ENCODE data around the gene FRMD8. TPM values are rescaled to one million over a fixed set of nuclear protein-coding genes. Genes with fewer than 3 reads are reported as not detected.

FRMD8 gene
- total RNA-seq, 4 donors from 2014 or later, result 96.5 to 226 (median 128) TPM

GRCh38 chr11:65454696-65455456 lies 68.4 kb downstream of the FRMD8 start:
- Histone ChIP-seq H3K27me3 (no peaks in the 10 kb centered on the region), H3K4me1 (peaks cover 0 to 40% (median 14%) of the 10 kb centered on the region in 4 donors), H3K4me3 (peak overlapping the region; percentile 35 to 64 (median 53)), H3K36me3 (no peaks in the 10 kb centered on the region), H3K27ac (peak overlapping the region; percentile 79 to 95 (median 90)), H3K9me3 (no peaks in the 10 kb centered on the region)
- TF ChIP-seq CTCF (IDR thresholded peaks at IDR 0.05), result peak in 2 of 5 experiments; percentile 12 to 48
- peak; percentile 82 to 95 for TF ChIP-seq POLR2A (IDR thresholded peaks at IDR 0.05)
- TF ChIP-seq EP300 (IDR thresholded peaks at IDR 0.05), result peak; percentile 95 to 97
- WGBS, 2 donors, result 2 to 4% methylated on average over 34 to 47 of the region's 47 CpGs
- peak; percentile 88 to 89 for DNase-seq (ENCODE audit: low spot score in 2 of 2)

GRCh38 chr11:65456418-65456817 lies 70.0 kb downstream of the FRMD8 start:
- 62 to 75% methylated on average over 3 of the region's 3 CpGs for WGBS, 2 donors
- TF ChIP-seq POLR2A (IDR thresholded peaks at IDR 0.05) (no peak), CTCF (IDR thresholded peaks at IDR 0.05) (no peak), EP300 (IDR thresholded peaks at IDR 0.05) (no peak)
- Histone ChIP-seq H3K4me1 (peaks cover 0 to 40% (median 14%) of the 10 kb centered on the region in 4 donors), H3K36me3 (no peaks in the 10 kb centered on the region), H3K9me3 (no peaks in the 10 kb centered on the region), H3K4me3 (no peak overlapping the region), H3K27ac (peak overlapping the region in 1 of 4 donors; percentile 43), H3K27me3 (no peaks in the 10 kb centered on the region)
- no peak for DNase-seq (ENCODE audit: low spot score in 2 of 2)

GRCh38 chr11:65459552-65459951 lies 73.1 kb downstream of the FRMD8 start:
- no peak for DNase-seq (ENCODE audit: low spot score in 2 of 2)
- Histone ChIP-seq H3K4me3 (no peak overlapping the region), H3K4me1 (peaks cover 0 to 17% (median 5%) of the 10 kb centered on the region in 4 donors), H3K27me3 (no peaks in the 10 kb centered on the region), H3K9me3 (no peaks in the 10 kb centered on the region), H3K36me3 (no peaks in the 10 kb centered on the region), H3K27ac (no peak overlapping the region)
- 76 to 86% methylated on average over 7 of the region's 7 CpGs for WGBS, 2 donors
- TF ChIP-seq POLR2A (IDR thresholded peaks at IDR 0.05) (no peak), EP300 (IDR thresholded peaks at IDR 0.05) (no peak), CTCF (IDR thresholded peaks at IDR 0.05) (no peak)

Small RNA genes lying within 50 kb of the gene (small RNA-seq; reads per million reads assigned to genes)
- not detected for gene RF01684

Other genes starting within 250 kb of the FRMD8 start
- gene SPDYC, start 216.4 kb upstream of the FRMD8 start, total RNA-seq, result not detected
- gene CAPN1, start 204.7 kb upstream of the FRMD8 start, total RNA-seq, result 100 to 1,000 TPM; 108 to 209 (median 150) TPM
- 10 to 100 TPM in 2 of 4 donors, 1 to 10 TPM in 2; 3.5 to 13.5 (median 10.0) TPM for gene POLA2, start 124.7 kb upstream of the FRMD8 start, total RNA-seq
- 10 to 100 TPM; 10.4 to 39.6 (median 24.9) TPM for gene CDC42EP2, start 71.8 kb upstream of the FRMD8 start, total RNA-seq
- 10 to 100 TPM; 44.7 to 47.6 (median 46.2) TPM for gene DPF2, start 52.8 kb upstream of the FRMD8 start, total RNA-seq
- under 1 TPM in 2 of 4 donors, not detected in 2; 0.30 to 0.59 TPM for gene TIGD3, start 31.9 kb upstream of the FRMD8 start, total RNA-seq
- gene SLC25A45, start 4.0 kb upstream of the FRMD8 start, total RNA-seq, result 10 to 100 TPM in 2 of 4 donors, 1 to 10 TPM in 2; 1.8 to 22.5 (median 8.5) TPM
- 100 to 1,000 TPM; 427 to 571 (median 461) TPM for gene NEAT1, start 36.2 kb downstream of the FRMD8 start, total RNA-seq
- over 10,000 TPM; 20,649 to 23,532 (median 22,230) TPM for gene MALAT1, start 112.4 kb downstream of the FRMD8 start, total RNA-seq
- gene SCYL1, start 138.4 kb downstream of the FRMD8 start, total RNA-seq, result 100 to 1,000 TPM; 109 to 128 (median 112) TPM
- gene LTBP3, start 171.7 kb downstream of the FRMD8 start, total RNA-seq, result 100 to 1,000 TPM; 236 to 476 (median 386) TPM
- gene ZNRD2, start 183.8 kb downstream of the FRMD8 start, total RNA-seq, result 10 to 100 TPM; 49.6 to 70.8 (median 56.5) TPM
- 10 to 100 TPM; 40.8 to 55.3 (median 44.6) TPM for gene FAM89B, start 185.9 kb downstream of the FRMD8 start, total RNA-seq
- gene EHBP1L1, start 189.4 kb downstream of the FRMD8 start, total RNA-seq, result 100 to 1,000 TPM in 3 of 4 donors, 10 to 100 TPM in 1; 87.3 to 186 (median 110) TPM
- gene KCNK7, start 209.2 kb downstream of the FRMD8 start, total RNA-seq, result 1 to 10 TPM in 2 of 4 donors, under 1 TPM in 1, not detected in 1; 0.63 to 3.3 (median 1.2) TPM
- gene MAP3K11, start 227.6 kb downstream of the FRMD8 start, total RNA-seq, result 100 to 1,000 TPM in 1 of 4 donors, 10 to 100 TPM in 3; 64.2 to 112 (median 83.9) TPM
- gene PCNX3, start 229.1 kb downstream of the FRMD8 start, total RNA-seq, result 10 to 100 TPM; 21.0 to 53.4 (median 29.8) TPM